Endothelial cell of umbilical vein (primary cell): Measurements from ENCODE around the gene DPP6. TPM values are rescaled to one million over a fixed set of nuclear protein-coding genes. Genes with fewer than 3 reads are reported as not detected.

Source experiments
- BruUV-seq: library from RNA; stranded (reverse); fragments of 400-500 nt; replicated peaks from 2 replicates; lab custom pipeline; 2021; lab: Mats Ljungman, UMichigan
- CTCF ChIA-PET: fragments of 300-600, 350-600 bp; sonication (Branson Sonifier 250); formaldehyde crosslinking; loops from one replicate; lab custom pipeline; 2021; ENCODE audit warnings: antibody characterized with exemption, inconsistent platforms; lab: Charles Lee
- POLR2A ChIA-PET: fragments of 300-600, 350-600 bp; sonication (Branson Sonifier 250); formaldehyde crosslinking; loops from one replicate; lab custom pipeline; 2021; ENCODE audit warnings: antibody characterized with exemption, inconsistent platforms; lab: Charles Lee
- DNase-seq: peaks from one replicate; pipeline ENCODE4 v3.0.0-alpha.2; 2011; ENCODE audit warnings: low read depth, low spot score
- FAIRE-seq: peaks from 2 replicates; lab custom pipeline; 2011; peaks lifted over from hg19 to GRCh38; lab: Jason Lieb, UNC
- H2AFZ ChIP-seq: 2 replicates; pipeline ENCODE4 v1.6.0; 2012; ENCODE audit warnings: low read depth, low read length, control low read depth, inconsistent platforms
- H3K27ac ChIP-seq: 2 replicates; pipeline ENCODE4 v1.5.1; 2011; ENCODE audit warnings: low read depth, mild to moderate bottlenecking, control low read depth, low read length, moderate library complexity; ENCODE audit not compliant: insufficient read depth
- H3K27me3 ChIP-seq, 2 experiments: 2 replicates each; pipeline versions ENCODE4 v1.6.0 to v1.6.1; 2011; ENCODE audit warnings: low read length in 2 of 2, mixed read lengths in 1 of 2; ENCODE audit not compliant: control insufficient read depth in 2 of 2, insufficient read depth in 2 of 2
- H3K36me3 ChIP-seq, 2 experiments: 2 replicates in 1 of 2; 3 replicates in 1 of 2; pipeline ENCODE4 v1.5.1; 2011; ENCODE audit warnings: low read length in 2 of 2, mild to moderate bottlenecking in 1 of 2, moderate library complexity in 1 of 2; ENCODE audit not compliant: control insufficient read depth in 2 of 2, insufficient read depth in 2 of 2; ENCODE audit errors: extremely low read depth in 1 of 2
- H3K4me1 ChIP-seq: 3 replicates; pipeline ENCODE4 v1.5.1; 2011; ENCODE audit warnings: mild to moderate bottlenecking, low read length; ENCODE audit not compliant: control insufficient read depth, insufficient read depth; ENCODE audit errors: extremely low read depth
- H3K4me2 ChIP-seq: 2 replicates; pipeline ENCODE4 v1.6.1; 2011; ENCODE audit warnings: low read length, control low read depth, mixed read lengths; ENCODE audit not compliant: insufficient read depth
- H3K4me3 ChIP-seq, 3 experiments: fragments of 200-600 bp in 1 of 3; sonication (generic), shearing (Covaris generic) in 1 of 3; replicated peaks in 1 of 3; 2 replicates each; pipeline ENCODE4 v1.5.1; 2011 to 2016; ENCODE audit warnings: control low read depth in 3 of 3, low read length in 3 of 3, mild to moderate bottlenecking in 2 of 3, inconsistent platforms in 1 of 3, low read depth in 1 of 3, moderate library complexity in 1 of 3; ENCODE audit not compliant: insufficient read depth in 1 of 3
- H3K79me2 ChIP-seq: 2 replicates; pipeline ENCODE4 v1.6.0; 2012; ENCODE audit warnings: low read length, inconsistent platforms; ENCODE audit not compliant: control insufficient read depth, insufficient read depth
- H3K9ac ChIP-seq: replicated peaks from 2 replicates; pipeline ENCODE3; 2011; ENCODE audit warnings: low read length, control low read depth; ENCODE audit not compliant: insufficient read depth; ENCODE audit errors: extremely low read depth
- H3K9me1 ChIP-seq: replicated peaks from 3 replicates; pipeline ENCODE4 v1.6.0; 2011; ENCODE audit warnings: mild to moderate bottlenecking, low read length; ENCODE audit not compliant: control insufficient read depth, insufficient read depth; ENCODE audit errors: extremely low read depth
- H3K9me3 ChIP-seq: replicated peaks from 2 replicates; pipeline ENCODE4 v1.5.1; 2012; ENCODE audit warnings: low read length, inconsistent platforms; ENCODE audit not compliant: control insufficient read depth, insufficient read depth
- H4K20me1 ChIP-seq: replicated peaks from 2 replicates; pipeline ENCODE3; 2011; ENCODE audit warnings: mild to moderate bottlenecking, low read length; ENCODE audit not compliant: control insufficient read depth, insufficient read depth; ENCODE audit errors: extremely low read depth
- EZH2 ChIP-seq: IDR thresholded peaks from 2 replicates; pipeline ENCODE4 v1.6.1; 2012; ENCODE audit warnings: borderline replicate concordance, low read depth, mild to moderate bottlenecking, moderate library complexity, low read length, inconsistent platforms; ENCODE audit not compliant: severe bottlenecking
- FOS ChIP-seq: IDR thresholded peaks from 2 replicates; pipeline ENCODE4 v1.6.1; 2011; ENCODE audit warnings: mild to moderate bottlenecking, low read length, moderate library complexity, borderline replicate concordance; ENCODE audit not compliant: insufficient read depth
- GATA2 ChIP-seq: IDR thresholded peaks from 2 replicates; pipeline ENCODE4 v1.7.0; 2011; ENCODE audit warnings: low read depth, mild to moderate bottlenecking, moderate library complexity, mixed read lengths, low read length; ENCODE audit not compliant: insufficient read length, insufficient read depth
- JUN ChIP-seq: IDR thresholded peaks from 2 replicates; pipeline ENCODE4 v1.6.1; 2011; ENCODE audit warnings: borderline replicate concordance, low read depth; ENCODE audit not compliant: insufficient read length, insufficient read depth
- MAX ChIP-seq: IDR thresholded peaks from 2 replicates; pipeline ENCODE4 v1.6.1; 2011; ENCODE audit not compliant: insufficient read depth, insufficient read length
- MYC ChIP-seq: IDR thresholded peaks from one replicate; pipeline ENCODE4 v1.6.1; 2011; ENCODE audit warnings: mild to moderate bottlenecking, low read depth, low read length
- POLR2A ChIP-seq: IDR thresholded peaks from 2 replicates; pipeline ENCODE4 v1.6.1; 2012; ENCODE audit warnings: low read depth, mild to moderate bottlenecking, control low read depth, low read length
- POLR2AphosphoS5 ChIP-seq: IDR thresholded peaks from 2 replicates; pipeline ENCODE4 v1.6.1; 2012; ENCODE audit warnings: low read depth, mild to moderate bottlenecking, control low read depth, low read length, moderate library complexity; ENCODE audit not compliant: insufficient read depth
- dilution Hi-C: fragments of 300-500 bp; cut with MboI; formaldehyde crosslinking; loops from one replicate; pipeline ENCODE4 v1.15.0; 2019; ENCODE audit warnings: low sequenced_read_pairs; ENCODE audit not compliant: extremely low pct_ligation_motif_present
- intact Hi-C: fragments of 100-400 bp; cut with micrococcal nuclease; formaldehyde crosslinking; loops from one replicate; pipeline ENCODE4 v1.10.0; 2022
- polyA plus RNA-seq, 4 experiments: library from polyadenylated mRNA; depleted of rRNA in 3 of 4; stranded (reverse) in 3 of 4; unstranded in 1 of 4; fragments of >200 nt; gene quantifications; 2 replicates each; pipeline versions ENCODE4 v1.2.1 to v1.2.3, GENCODE V29; 2011 to 2012; ENCODE audit warnings: missing spikeins in 1 of 4
- total RNA-seq: library from RNA; stranded (reverse); gene quantifications from 2 replicates; pipeline ENCODE4 v1.2.3, GENCODE V29; 2021
- TF ChIP-seq, protein P1 (sequence below), 2 donors: IDR thresholded peaks; 1 replicate in 1 of 2; 2 replicates in 1 of 2; pipeline ENCODE4 v1.5.1; 2011; ENCODE audit warnings: low read length in 2 of 2, mild to moderate bottlenecking in 2 of 2, moderate library complexity in 2 of 2, control low read depth in 1 of 2, inconsistent platforms in 1 of 2, low read depth in 1 of 2; ENCODE audit not compliant: insufficient read depth in 1 of 2; ENCODE audit errors: extremely low read depth in 1 of 2

Gene DPP6
- total and polyA plus RNA-seq, 2 donors (not counting 3 experiments of a cell fraction or from before 2014, with no cell fraction given): not detected

- Histone ChIP-seq H3K4me3 (no peak overlapping the region), H3K4me2 (no peak overlapping the region), H3K27ac (no peak overlapping the region), H3K9me3 (peaks cover 12% of the 10 kb centered on the region), H2AFZ (no peak overlapping the region), H3K9me1 (no peaks in the 10 kb centered on the region), H3K27me3 (no peaks in the 10 kb centered on the region), H4K20me1 (no peaks in the 10 kb centered on the region), H3K36me3 (no peaks in the 10 kb centered on the region), H3K79me2 (no peaks in the 10 kb centered on the region), H3K4me1 (no peaks in the 10 kb centered on the region), H3K9ac (no peak overlapping the region)
- ChIA-PET CTCF (no interaction called here), POLR2A (no interaction called here)
- TF ChIP-seq MYC (no peak), JUN (no peak), EZH2 (no peak), MAX (no peak), FOS (no peak), POLR2A (no peak), POLR2AphosphoS5 (no peak), GATA2 (no peak)
- TF ChIP-seq, protein P1, sequence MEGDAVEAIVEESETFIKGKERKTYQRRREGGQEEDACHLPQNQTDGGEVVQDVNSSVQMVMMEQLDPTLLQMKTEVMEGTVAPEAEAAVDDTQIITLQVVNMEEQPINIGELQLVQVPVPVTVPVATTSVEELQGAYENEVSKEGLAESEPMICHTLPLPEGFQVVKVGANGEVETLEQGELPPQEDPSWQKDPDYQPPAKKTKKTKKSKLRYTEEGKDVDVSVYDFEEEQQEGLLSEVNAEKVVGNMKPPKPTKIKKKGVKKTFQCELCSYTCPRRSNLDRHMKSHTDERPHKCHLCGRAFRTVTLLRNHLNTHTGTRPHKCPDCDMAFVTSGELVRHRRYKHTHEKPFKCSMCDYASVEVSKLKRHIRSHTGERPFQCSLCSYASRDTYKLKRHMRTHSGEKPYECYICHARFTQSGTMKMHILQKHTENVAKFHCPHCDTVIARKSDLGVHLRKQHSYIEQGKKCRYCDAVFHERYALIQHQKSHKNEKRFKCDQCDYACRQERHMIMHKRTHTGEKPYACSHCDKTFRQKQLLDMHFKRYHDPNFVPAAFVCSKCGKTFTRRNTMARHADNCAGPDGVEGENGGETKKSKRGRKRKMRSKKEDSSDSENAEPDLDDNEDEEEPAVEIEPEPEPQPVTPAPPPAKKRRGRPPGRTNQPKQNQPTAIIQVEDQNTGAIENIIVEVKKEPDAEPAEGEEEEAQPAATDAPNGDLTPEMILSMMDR (IDR thresholded peaks at IDR 0.05; ENCODE audit: extremely low read depth in 1 of 2, insufficient read depth in 1 of 2, low read depth in 1 of 2, low read length in 2 of 2): no peak
- dilution Hi-C loops (no loop called here), intact Hi-C loops (no loop called here)
- BruUV-seq: no TSS peak
- no peak for FAIRE-seq
- DNase-seq: no peak
These were observed 385.0 kb downstream of the DPP6 start for GRCh38 chr7:154437234-154437633.
